Measurements from ENCODE around the gene UNC93B1. TPM values are rescaled to one million over a fixed set of nuclear protein-coding genes. Genes with fewer than 3 reads are reported as not detected.
"Not testable (repeated sequence)": the region's sequence is repeated elsewhere in the genome, so short reads cannot be mapped to it uniquely, and the experiment has no call there.

Gene UNC93B1
- total and polyA plus RNA-seq, 2 donors: 10.3 to 30.8 TPM

DNA sequence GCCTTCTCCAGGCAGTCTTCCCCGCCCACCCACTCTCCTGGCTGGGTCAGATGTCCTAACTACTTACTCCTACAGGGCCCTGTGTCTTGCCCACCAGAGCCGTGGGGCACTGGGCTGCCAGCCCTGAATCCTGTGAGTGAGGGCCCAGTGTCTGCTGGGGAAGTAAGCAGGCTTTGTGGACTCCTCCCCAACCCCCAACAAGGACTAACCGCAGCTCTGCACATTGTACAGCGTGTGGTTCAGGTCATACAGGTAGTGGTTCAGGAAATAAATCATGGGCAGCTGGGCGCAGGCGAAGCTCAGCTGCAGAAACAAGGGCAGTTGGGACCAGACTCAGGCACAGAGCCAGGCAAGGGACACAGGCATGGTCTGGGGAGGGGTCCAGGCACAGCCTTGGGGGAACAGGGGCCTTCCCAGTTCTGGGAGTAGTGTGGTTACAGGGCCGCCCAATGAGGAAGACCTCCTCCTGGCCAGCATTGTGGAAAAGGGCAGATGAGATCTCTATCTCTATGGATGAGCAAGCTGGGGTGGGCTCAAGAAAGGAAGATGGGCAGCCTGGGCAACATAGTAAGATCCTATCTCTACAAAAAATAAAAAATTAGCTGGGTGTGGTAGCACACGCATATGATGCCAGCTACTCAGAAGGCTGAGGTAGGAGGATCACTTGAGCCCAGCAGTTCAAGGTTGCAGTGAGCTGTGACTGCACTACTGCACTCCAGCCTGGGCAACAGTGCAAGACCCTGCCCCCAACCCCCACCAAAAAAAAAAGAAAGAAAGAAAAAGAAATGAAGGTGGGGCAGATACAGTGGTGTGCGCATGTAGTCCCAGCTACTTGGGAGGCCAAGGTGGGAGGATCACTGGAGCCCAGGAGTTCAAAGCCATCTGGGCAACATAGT lies 5.5 kb downstream of the UNC93B1 start:
- H3K4me1 ChIP-seq (ENCODE audit: control insufficient read depth in 2 of 2, insufficient read depth in 2 of 2, low read length in 2 of 2): peaks cover 10 to 25% of the 10 kb centered on the region in 2 donors

DNA sequence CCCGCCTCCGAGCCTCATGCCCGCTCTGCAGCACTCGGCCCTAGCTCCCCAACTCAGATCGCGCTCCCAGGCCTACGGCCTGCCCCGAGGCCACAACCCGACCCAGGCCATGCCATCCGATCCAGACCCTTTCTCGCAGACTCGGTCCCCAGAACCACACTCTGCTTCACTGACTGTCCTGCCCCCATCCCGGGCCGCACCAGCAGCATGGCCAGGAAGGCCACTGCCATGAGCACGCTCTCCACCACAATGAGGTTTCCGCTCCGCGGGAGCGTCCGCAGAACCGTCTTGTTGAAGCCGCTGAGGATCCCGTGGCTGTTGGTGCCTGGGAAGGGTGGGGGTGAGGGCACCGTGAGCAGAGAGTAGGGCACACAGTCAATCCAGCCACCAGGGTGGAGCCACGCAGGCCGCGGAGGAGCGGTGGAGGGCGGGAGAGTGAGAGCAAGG lies 6.4 kb downstream of the UNC93B1 start:
- 86% methylated on average over 29 of the region's 29 CpGs for WGBS

More for the DNA sequence above, 5.5 kb downstream of the UNC93B1 start:
- Histone ChIP-seq H3K4me3 (ENCODE audit: low read length in 2 of 2) (no peak overlapping the region), H3K27ac (ENCODE audit: low read depth in 1 of 2, low read length in 1 of 2) (no peak overlapping the region), H3K36me3 (ENCODE audit: control insufficient read depth in 2 of 2, insufficient read depth in 2 of 2, low read length in 1 of 2) (no peaks in the 10 kb centered on the region), H3K9me3 (ENCODE audit: control insufficient read depth in 2 of 2, insufficient read depth in 1 of 2, low read length in 1 of 2) (peaks cover 0 to 4% of the 10 kb centered on the region in 2 donors), H3K27me3 (ENCODE audit: control insufficient read depth in 2 of 2, insufficient read depth in 1 of 2, low read length in 1 of 2) (peaks cover 9 to 27% of the 10 kb centered on the region in 2 donors)
- peak in 2 of 9 donors; percentile 32 to 41 for DNase-seq (ENCODE audit: low read depth in 6 of 9, low spot score in 9 of 9)
- WGBS: 42% methylated on average over 9 of the region's 9 CpGs

DNA sequence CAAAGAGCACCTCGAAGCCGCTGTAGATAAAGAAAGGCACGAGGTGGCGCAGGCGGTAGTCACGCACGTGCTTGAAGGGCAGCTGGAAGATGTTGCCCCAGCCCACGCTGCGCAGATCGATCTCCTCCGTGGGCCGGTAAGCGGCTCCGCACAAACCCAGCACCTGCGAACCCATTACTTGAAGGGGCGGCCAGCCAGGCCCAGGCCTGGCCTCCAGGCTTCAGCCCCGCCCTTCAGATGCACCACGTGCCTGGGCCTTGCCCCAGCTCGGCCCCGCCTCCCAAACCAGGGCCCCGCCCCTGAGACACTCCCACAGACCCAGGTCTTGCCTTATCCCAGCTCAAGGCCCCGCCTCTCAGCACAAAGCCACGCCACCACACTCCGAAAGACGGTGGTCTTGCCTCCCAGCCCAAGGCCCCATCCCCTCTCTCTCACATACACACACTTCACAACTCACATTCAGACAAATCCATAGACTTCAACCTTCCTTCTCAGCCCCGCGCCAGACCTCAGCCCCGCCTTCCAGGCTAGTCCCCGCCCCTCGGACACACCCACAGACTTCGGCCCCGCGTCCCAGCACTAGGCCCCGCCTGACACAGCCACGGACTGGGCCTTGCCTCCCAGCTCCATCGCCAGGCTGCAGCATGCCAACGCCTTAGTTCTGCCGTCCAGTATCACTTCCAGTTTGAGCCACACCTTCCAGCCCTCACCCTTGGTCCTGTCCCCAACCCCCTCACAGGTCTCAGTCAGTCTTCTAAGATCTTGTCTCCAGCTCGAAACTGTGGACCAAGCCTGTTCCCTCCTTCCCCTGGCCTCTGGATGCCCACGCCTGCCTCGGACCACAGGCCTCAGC lies 7.0 kb downstream of the UNC93B1 start:
- 91% methylated on average over 41 of the region's 41 CpGs for WGBS
- Histone ChIP-seq H3K4me3 (ENCODE audit: low read length in 2 of 2) (no peak overlapping the region), H3K27me3 (ENCODE audit: control insufficient read depth in 2 of 2, insufficient read depth in 1 of 2, low read length in 1 of 2) (peaks cover 0 to 23% of the 10 kb centered on the region in 2 donors), H3K27ac (ENCODE audit: low read depth in 1 of 2, low read length in 1 of 2) (no peak overlapping the region), H3K36me3 (ENCODE audit: control insufficient read depth in 2 of 2, insufficient read depth in 2 of 2, low read length in 1 of 2) (no peaks in the 10 kb centered on the region), H3K9me3 (ENCODE audit: control insufficient read depth in 2 of 2, insufficient read depth in 1 of 2, low read length in 1 of 2) (no peaks in the 10 kb centered on the region), H3K4me1 (ENCODE audit: control insufficient read depth in 2 of 2, insufficient read depth in 2 of 2, low read length in 2 of 2) (peaks cover 9 to 22% of the 10 kb centered on the region in 2 donors)
- DNase-seq (ENCODE audit: low read depth in 6 of 9, low spot score in 9 of 9): no peak

More for the DNA sequence above, 6.4 kb downstream of the UNC93B1 start:
- H3K4me3 ChIP-seq (ENCODE audit: low read length in 2 of 2): no peak overlapping the region
- H3K9me3 ChIP-seq (ENCODE audit: control insufficient read depth in 2 of 2, insufficient read depth in 1 of 2, low read length in 1 of 2): peaks cover 0 to 2% of the 10 kb centered on the region in 2 donors
- peaks cover 9 to 22% of the 10 kb centered on the region in 2 donors for H3K4me1 ChIP-seq (ENCODE audit: control insufficient read depth in 2 of 2, insufficient read depth in 2 of 2, low read length in 2 of 2)
- no peak for DNase-seq (ENCODE audit: low read depth in 6 of 9, low spot score in 9 of 9)
- H3K36me3 ChIP-seq (ENCODE audit: control insufficient read depth in 2 of 2, insufficient read depth in 2 of 2, low read length in 1 of 2): no peaks in the 10 kb centered on the region
- no peak overlapping the region for H3K27ac ChIP-seq (ENCODE audit: low read depth in 1 of 2, low read length in 1 of 2)
- peaks cover 3 to 25% of the 10 kb centered on the region in 2 donors for H3K27me3 ChIP-seq (ENCODE audit: control insufficient read depth in 2 of 2, insufficient read depth in 1 of 2, low read length in 1 of 2)

DNA sequence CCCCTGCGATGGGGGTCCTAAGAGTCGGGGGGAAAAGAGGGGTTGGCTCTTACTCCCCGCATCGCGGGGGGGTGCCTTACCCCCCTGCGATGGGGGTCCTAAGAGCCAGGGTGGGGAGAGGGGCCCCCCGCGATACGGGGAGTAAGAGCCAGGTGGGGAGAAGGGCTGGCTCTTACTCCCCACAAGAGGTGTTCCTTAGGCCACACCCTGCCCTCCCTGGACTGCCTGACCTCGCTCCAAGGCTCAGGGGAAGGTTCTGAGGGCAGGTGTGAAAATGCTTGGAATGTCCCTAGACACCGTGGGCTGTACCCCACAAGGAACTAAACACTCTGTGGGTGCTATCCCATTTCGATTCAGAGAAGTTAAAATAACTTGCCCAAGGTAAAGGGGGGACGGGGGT lies 7.8 kb downstream of the UNC93B1 start:
- H3K4me1 ChIP-seq (ENCODE audit: control insufficient read depth in 2 of 2, insufficient read depth in 2 of 2, low read length in 2 of 2): peaks cover 9 to 22% of the 10 kb centered on the region in 2 donors
- H3K27me3 ChIP-seq (ENCODE audit: control insufficient read depth in 2 of 2, insufficient read depth in 1 of 2, low read length in 1 of 2): peaks cover 0 to 25% of the 10 kb centered on the region in 2 donors
- H3K4me3 ChIP-seq (ENCODE audit: low read length in 2 of 2): no peak overlapping the region
- DNase-seq (ENCODE audit: low read depth in 6 of 9, low spot score in 9 of 9): no peak
- no peaks in the 10 kb centered on the region for H3K9me3 ChIP-seq (ENCODE audit: control insufficient read depth in 2 of 2, insufficient read depth in 1 of 2, low read length in 1 of 2)
- H3K36me3 ChIP-seq (ENCODE audit: control insufficient read depth in 2 of 2, insufficient read depth in 2 of 2, low read length in 1 of 2): no peaks in the 10 kb centered on the region
- H3K27ac ChIP-seq (ENCODE audit: low read depth in 1 of 2, low read length in 1 of 2): no peak overlapping the region
- WGBS: 97% methylated on average over 13 of the region's 13 CpGs

DNA sequence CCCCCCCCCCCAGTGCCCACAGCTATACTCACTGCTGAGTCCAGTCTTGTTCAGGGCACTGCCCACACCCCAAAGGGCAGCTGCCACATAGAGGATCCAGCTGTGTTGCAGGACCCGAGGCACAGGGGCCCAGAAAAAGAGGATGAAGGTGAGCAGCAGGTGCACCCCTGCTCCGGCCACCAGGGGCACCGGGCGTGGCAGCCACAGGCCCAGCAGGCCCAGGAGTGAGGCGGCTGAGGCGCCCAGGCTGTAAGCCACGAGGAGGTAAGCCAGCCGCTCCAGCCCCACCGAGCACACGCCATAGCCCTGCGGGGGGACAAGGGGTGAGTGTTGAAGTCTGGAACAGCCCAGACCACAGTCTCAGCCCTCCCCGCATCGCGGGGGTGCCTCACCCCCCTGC lies 8.3 kb downstream of the UNC93B1 start:
- H3K4me3 ChIP-seq (ENCODE audit: low read length in 2 of 2); DNase-seq (ENCODE audit: low read depth in 6 of 9, low spot score in 9 of 9); H3K9me3 ChIP-seq (ENCODE audit: control insufficient read depth in 2 of 2, insufficient read depth in 1 of 2, low read length in 1 of 2); H3K27ac ChIP-seq (ENCODE audit: low read depth in 1 of 2, low read length in 1 of 2); H3K36me3 ChIP-seq (ENCODE audit: control insufficient read depth in 2 of 2, insufficient read depth in 2 of 2, low read length in 1 of 2): not testable (repeated sequence)
- WGBS: 84% methylated on average over 14 of the region's 14 CpGs
- peaks cover 9 to 22% of the 10 kb centered on the region in 2 donors for H3K4me1 ChIP-seq (ENCODE audit: control insufficient read depth in 2 of 2, insufficient read depth in 2 of 2, low read length in 2 of 2)
- H3K27me3 ChIP-seq (ENCODE audit: control insufficient read depth in 2 of 2, insufficient read depth in 1 of 2, low read length in 1 of 2): peaks cover 0 to 28% of the 10 kb centered on the region in 2 donors

DNA sequence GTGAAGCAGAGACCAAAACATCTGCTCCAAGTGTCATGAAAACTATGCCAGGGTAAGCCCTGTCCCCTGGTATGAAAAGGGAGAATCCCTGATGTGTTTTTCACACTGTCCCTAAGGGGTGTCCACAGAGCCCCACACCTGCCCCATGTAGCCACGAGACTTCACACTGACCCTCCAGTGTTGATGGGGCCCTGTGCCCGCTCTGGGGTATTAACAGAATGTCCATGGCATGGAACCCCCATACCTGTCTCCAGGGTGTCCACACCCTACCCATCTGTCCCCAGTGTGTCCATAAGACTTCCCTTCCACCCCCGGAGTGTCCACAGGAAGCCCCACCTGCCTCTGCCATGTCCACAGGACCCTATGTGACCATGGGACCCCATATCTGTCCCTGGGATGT lies 8.8 kb downstream of the UNC93B1 start:
- H3K27ac ChIP-seq (ENCODE audit: low read depth in 1 of 2, low read length in 1 of 2); H3K9me3 ChIP-seq (ENCODE audit: control insufficient read depth in 2 of 2, insufficient read depth in 1 of 2, low read length in 1 of 2); DNase-seq (ENCODE audit: low read depth in 6 of 9, low spot score in 9 of 9); H3K4me3 ChIP-seq (ENCODE audit: low read length in 2 of 2); H3K36me3 ChIP-seq (ENCODE audit: control insufficient read depth in 2 of 2, insufficient read depth in 2 of 2, low read length in 1 of 2): not testable (repeated sequence)
- H3K27me3 ChIP-seq (ENCODE audit: control insufficient read depth in 2 of 2, insufficient read depth in 1 of 2, low read length in 1 of 2): peaks cover 0 to 28% of the 10 kb centered on the region in 2 donors
- H3K4me1 ChIP-seq (ENCODE audit: control insufficient read depth in 2 of 2, insufficient read depth in 2 of 2, low read length in 2 of 2): peaks cover 9 to 22% of the 10 kb centered on the region in 2 donors
- WGBS: 95% methylated on average over 3 of the region's 3 CpGs

DNA sequence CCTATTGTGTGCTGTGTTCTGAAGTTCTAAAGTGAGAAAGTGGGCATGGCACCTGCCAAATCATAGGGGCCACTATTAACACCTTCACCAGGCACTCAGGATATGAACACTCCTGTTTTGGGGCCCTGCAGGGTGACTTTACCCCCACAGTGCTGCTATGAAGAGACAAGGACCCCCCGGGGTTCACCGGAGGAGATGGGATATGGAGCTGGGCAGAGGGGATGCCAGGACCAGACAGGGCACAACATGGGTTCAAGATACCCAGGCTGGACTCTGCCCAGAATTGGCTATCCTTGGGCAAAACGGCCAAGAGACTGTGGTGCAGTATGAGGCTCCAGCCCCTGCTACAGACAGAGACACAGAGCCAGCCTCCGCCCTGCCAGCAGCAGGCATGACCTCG lies 9.5 kb downstream of the UNC93B1 start:
- DNase-seq (ENCODE audit: low read depth in 6 of 9, low spot score in 9 of 9); H3K27ac ChIP-seq (ENCODE audit: low read depth in 1 of 2, low read length in 1 of 2); H3K36me3 ChIP-seq (ENCODE audit: control insufficient read depth in 2 of 2, insufficient read depth in 2 of 2, low read length in 1 of 2); H3K4me3 ChIP-seq (ENCODE audit: low read length in 2 of 2); H3K9me3 ChIP-seq (ENCODE audit: control insufficient read depth in 2 of 2, insufficient read depth in 1 of 2, low read length in 1 of 2): not testable (repeated sequence)
- H3K27me3 ChIP-seq (ENCODE audit: control insufficient read depth in 2 of 2, insufficient read depth in 1 of 2, low read length in 1 of 2): peaks cover 0 to 28% of the 10 kb centered on the region in 2 donors
- peaks cover 9 to 22% of the 10 kb centered on the region in 2 donors for H3K4me1 ChIP-seq (ENCODE audit: control insufficient read depth in 2 of 2, insufficient read depth in 2 of 2, low read length in 2 of 2)
- WGBS: 97% methylated on average over 5 of the region's 5 CpGs

DNA sequence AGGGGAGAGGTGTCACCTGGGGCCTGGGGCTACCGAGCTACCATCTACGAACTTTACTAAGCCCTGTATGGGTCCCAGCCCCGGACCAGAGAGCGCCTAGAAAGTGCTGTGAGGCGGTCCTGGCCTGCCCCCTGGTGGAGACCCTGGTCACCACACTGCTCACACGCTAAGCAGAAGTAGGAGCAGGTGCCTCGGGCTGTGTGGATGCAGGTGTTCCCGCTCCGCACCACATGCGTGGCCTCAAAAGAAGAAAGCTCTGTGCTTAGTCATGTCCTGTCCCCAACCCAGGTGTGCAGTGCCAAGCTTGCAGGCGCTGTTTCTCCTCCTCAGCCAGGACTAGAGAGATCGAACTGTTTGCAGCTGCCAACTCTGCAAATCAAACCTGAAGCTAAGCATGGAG lies 10.1 kb downstream of the UNC93B1 start:
- H3K27ac ChIP-seq (ENCODE audit: low read depth in 1 of 2, low read length in 1 of 2); H3K4me3 ChIP-seq (ENCODE audit: low read length in 2 of 2); H3K9me3 ChIP-seq (ENCODE audit: control insufficient read depth in 2 of 2, insufficient read depth in 1 of 2, low read length in 1 of 2); H3K36me3 ChIP-seq (ENCODE audit: control insufficient read depth in 2 of 2, insufficient read depth in 2 of 2, low read length in 1 of 2): not testable (repeated sequence)
- Histone ChIP-seq H3K4me1 (ENCODE audit: control insufficient read depth in 2 of 2, insufficient read depth in 2 of 2, low read length in 2 of 2) (peaks cover 9 to 22% of the 10 kb centered on the region in 2 donors), H3K27me3 (ENCODE audit: control insufficient read depth in 2 of 2, insufficient read depth in 1 of 2, low read length in 1 of 2) (peaks cover 0 to 26% of the 10 kb centered on the region in 2 donors)
- peak; percentile 41 to 83 (median 55) for DNase-seq (ENCODE audit: low read depth in 6 of 9, low spot score in 9 of 9)
- 9% methylated on average over 12 of the region's 12 CpGs for WGBS

All from thymus (tissue), 11 donors.